Epithelial cell of proximal tubule (primary cell): Measurements from ENCODE around the gene QRFP. TPM values are rescaled to one million over a fixed set of nuclear protein-coding genes. Genes with fewer than 3 reads are reported as not detected.

Experiments
- DNase-seq: peaks from one replicate; pipeline ENCODE4 v3.0.0-alpha.2; 2011; ENCODE audit warnings: low read depth
- H3K4me3 ChIP-seq: 2 replicates; pipeline ENCODE4 v1.5.1; 2011; ENCODE audit warnings: low read depth, mild to moderate bottlenecking, low read length
- CTCF ChIP-seq: conservative IDR thresholded peaks from 2 replicates; pipeline ENCODE4 v1.5.1; 2012; ENCODE audit warnings: low read depth, mild to moderate bottlenecking, low read length
- total RNA-seq: library from RNA; depleted of rRNA; stranded (reverse); fragments of >200 nt; gene quantifications from 2 replicates; pipeline ENCODE4 v1.2.3, GENCODE V29; 2015

The QRFP gene
- total RNA-seq, 1 donor from 2014 or later: not detected

GRCh38 chr9:130927995-130928900 lies 31.6 kb upstream of the QRFP start:
- H3K4me3 ChIP-seq: no peak overlapping the region
- no peak for TF ChIP-seq CTCF
- peak; percentile 49 for DNase-seq

GRCh38 chr9:130927338-130927737 lies 30.7 kb upstream of the QRFP start:
- TF ChIP-seq CTCF: no peak

GRCh38 chr9:130925050-130925678 lies 28.6 kb upstream of the QRFP start:
- H3K4me3 ChIP-seq: no peak overlapping the region
- no peak for TF ChIP-seq CTCF
- DNase-seq: no peak

More at GRCh38 chr9:130927338-130927737, 30.7 kb upstream of the QRFP start:
- no peak for DNase-seq
- no peak overlapping the region for H3K4me3 ChIP-seq

GRCh38 chr9:130924448-130924788 lies 27.8 kb upstream of the QRFP start:
- H3K4me3 ChIP-seq: no peak overlapping the region
- no peak for DNase-seq
- no peak for TF ChIP-seq CTCF

- DNase-seq: no peak
- no peak for TF ChIP-seq CTCF
- H3K4me3 ChIP-seq: no peak overlapping the region
Measured at GRCh38 chr9:130923611-130924447, 27.2 kb upstream of the QRFP start.

GRCh38 chr9:130922893-130923610 lies 26.4 kb upstream of the QRFP start:
- no peak overlapping the region for H3K4me3 ChIP-seq
- no peak for DNase-seq
- TF ChIP-seq CTCF: no peak
